Retinal pigment epithelial cell (primary cell): ENCODE measurements around the gene SBF1.
A peak's percentile ranks its signal among the peaks of the same experiment; 100 is the strongest.

Experiments used
- DNase-seq: peaks from one replicate; pipeline ENCODE4 v3.0.0-alpha.2; 2010; ENCODE audit warnings: low read depth
- H3K4me3 ChIP-seq: 2 replicates; pipeline ENCODE4 v1.5.1; 2011; ENCODE audit warnings: mild to moderate bottlenecking, low read length, control low read depth, moderate library complexity
- TF ChIP-seq, protein P1 (sequence below): conservative IDR thresholded peaks from 2 replicates; pipeline ENCODE4 v1.5.1; 2011; ENCODE audit warnings: low read depth, low read length, control low read depth, inconsistent platforms

Gene SBF1

DNA sequence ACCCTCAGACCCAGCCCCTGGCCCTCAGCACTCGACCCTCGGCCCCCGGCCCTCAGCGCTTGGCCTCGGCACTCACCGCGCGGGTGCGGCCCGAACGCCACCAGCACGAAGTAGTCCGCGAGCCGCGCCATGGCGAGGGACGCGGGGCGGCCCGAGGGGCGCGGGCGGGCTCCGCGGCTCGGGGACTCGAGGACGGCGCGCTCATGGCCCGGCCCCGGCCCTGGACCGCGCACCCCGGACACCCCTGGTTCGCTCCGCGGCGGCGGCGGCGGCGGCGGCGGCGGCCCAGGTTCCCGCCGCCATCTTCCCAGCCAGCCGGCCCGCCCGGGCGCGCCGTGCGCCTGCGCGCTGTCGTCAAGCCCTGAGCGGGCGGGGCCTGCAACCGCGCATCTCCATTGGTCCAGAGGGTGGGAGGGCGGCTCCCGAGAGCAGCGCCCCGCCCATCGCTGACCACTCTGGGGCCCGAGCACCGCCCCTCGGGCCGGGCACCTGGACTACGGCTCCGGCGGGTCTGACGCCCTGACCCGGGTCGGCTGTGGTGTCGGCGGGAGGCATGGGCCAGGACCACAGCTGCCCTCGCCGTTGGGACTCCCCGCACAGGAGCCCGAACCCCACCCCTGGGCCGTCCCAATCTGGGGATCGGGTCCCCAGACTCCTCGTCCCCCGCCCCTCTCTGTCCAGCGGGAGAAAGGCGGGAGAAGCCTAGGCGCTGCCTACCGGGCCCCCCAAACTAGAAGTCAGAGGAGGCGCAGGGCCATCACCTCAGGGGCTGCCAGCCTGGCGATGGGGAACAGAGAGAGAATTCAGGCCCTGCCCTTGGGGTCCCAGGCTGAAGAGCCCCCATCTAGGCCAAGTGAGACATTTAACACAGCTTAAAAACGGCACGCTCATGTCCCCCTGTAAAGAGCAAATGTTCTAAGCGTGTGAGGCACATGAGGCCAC, at the start of gene SBF1:
Gene SBF1, minus strand, starts transcription at position 326 of the 942 bp plus-strand sequence. Its CDS starts 195 bp downstream, at position 131.
- H3K4me3 ChIP-seq = peak within 1 kb of the TSS; percentile 63
- DNase-seq = peak; percentile 52
- TF ChIP-seq, protein P1, sequence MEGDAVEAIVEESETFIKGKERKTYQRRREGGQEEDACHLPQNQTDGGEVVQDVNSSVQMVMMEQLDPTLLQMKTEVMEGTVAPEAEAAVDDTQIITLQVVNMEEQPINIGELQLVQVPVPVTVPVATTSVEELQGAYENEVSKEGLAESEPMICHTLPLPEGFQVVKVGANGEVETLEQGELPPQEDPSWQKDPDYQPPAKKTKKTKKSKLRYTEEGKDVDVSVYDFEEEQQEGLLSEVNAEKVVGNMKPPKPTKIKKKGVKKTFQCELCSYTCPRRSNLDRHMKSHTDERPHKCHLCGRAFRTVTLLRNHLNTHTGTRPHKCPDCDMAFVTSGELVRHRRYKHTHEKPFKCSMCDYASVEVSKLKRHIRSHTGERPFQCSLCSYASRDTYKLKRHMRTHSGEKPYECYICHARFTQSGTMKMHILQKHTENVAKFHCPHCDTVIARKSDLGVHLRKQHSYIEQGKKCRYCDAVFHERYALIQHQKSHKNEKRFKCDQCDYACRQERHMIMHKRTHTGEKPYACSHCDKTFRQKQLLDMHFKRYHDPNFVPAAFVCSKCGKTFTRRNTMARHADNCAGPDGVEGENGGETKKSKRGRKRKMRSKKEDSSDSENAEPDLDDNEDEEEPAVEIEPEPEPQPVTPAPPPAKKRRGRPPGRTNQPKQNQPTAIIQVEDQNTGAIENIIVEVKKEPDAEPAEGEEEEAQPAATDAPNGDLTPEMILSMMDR = no peak

- peak overlapping the region; percentile 63 for H3K4me3 ChIP-seq
- no peak for DNase-seq
- TF ChIP-seq, protein P1 = no peak
Measured at GRCh38 chr22:50523806-50524675, 49.2 kb upstream of the SBF1 start.

DNA sequence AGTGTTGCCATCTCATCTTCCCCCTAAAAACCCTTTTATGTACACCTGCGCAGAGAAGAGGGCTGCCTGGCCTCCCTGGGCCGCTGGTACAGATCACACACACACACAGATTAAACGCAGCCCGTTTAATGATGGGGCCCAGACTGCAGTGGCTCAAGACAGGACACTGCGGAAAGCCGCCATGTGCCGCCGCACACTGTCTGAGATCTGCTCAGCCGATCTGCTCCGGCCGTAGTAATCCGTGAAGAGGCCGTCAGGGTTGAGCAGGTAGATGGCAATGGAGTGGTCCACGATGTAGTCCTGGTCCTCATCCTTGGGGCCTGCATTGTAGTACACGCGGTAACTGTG, 48.6 kb upstream of the SBF1 start:
- H3K4me3 ChIP-seq = no peak overlapping the region
- DNase-seq = no peak
- TF ChIP-seq, protein P1 = no peak

- DNase-seq = no peak
- TF ChIP-seq, protein P1 = no peak
- H3K4me3 ChIP-seq = no peak overlapping the region
Measured at GRCh38 chr22:50522806-50523438, 48.1 kb upstream of the SBF1 start.

- no peak overlapping the region for H3K4me3 ChIP-seq
- TF ChIP-seq, protein P1 = no peak
- DNase-seq = no peak
Measured at GRCh38 chr22:50522208-50522805, 47.5 kb upstream of the SBF1 start.

DNA sequence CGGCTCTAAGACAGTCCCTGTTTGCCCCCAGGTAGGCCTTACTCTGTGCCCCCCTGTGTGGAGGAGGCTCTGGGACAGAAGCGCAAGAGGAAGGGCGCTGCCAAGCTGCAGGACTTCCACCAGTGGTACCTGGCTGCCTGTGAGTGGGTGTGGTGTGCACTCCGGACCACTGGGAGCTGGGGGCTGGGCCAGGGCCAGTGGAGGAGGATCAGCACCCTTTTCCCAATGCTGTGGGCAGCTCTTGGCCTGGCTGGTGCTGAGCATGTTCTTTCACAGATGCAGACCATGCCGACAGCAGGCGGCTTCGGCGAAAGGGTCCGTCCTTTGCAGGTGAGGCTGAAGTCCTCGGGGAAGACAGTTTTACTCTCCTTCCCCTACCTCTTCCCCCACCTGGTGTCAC, 46.9 kb upstream of the SBF1 start:
- no peak overlapping the region for H3K4me3 ChIP-seq
- TF ChIP-seq, protein P1 = no peak
- DNase-seq = no peak
